Stomach (tissue), 9 donors: ENCODE results near the gene RAB3GAP1. TPM values are rescaled to one million over a fixed set of nuclear protein-coding genes. Genes with fewer than 3 reads are reported as not detected.

Source experiments
- DNase-seq, 2 donors: peaks; one replicate each; pipeline versions ENCODE4 v3.0.0 to v3.0.0-alpha.2; 2013 to 2019
- H3K27ac ChIP-seq, 5 donors: fragments of 200-600 bp in 4 of 5; sonication (generic) in 4 of 5; one replicate each; pipeline ENCODE4 v1.5.1; 2013 to 2019; ENCODE audit warnings: mild to moderate bottlenecking in 1 of 5, moderate library complexity in 1 of 5
- H3K27me3 ChIP-seq, 3 donors: fragments of 200-600 bp; sonication (generic); one replicate each; pipeline ENCODE4 v1.5.1; 2017 to 2019; ENCODE audit warnings: mixed run types in 1 of 3
- H3K36me3 ChIP-seq, 4 donors: fragments of 200-600 bp; sonication (generic); 1 replicate in 3 of 4; 2 replicates in 1 of 4; pipeline ENCODE4 v1.5.1; 2016 to 2019
- H3K4me1 ChIP-seq, 4 donors: fragments of 200-600 bp; sonication (generic); one replicate each; pipeline ENCODE4 v1.5.1; 2016 to 2019
- H3K4me3 ChIP-seq, 4 donors: fragments of 200-600 bp; sonication (generic) in 3 of 4; one replicate each; pipeline ENCODE4 v1.5.1; 2016 to 2019; ENCODE audit warnings: mild to moderate bottlenecking in 1 of 4
- H3K9me3 ChIP-seq, 4 donors: fragments of 200-600 bp; sonication (generic); one replicate each; pipeline ENCODE4 v1.5.1; 2016 to 2019
- CTCF ChIP-seq, 7 experiments: fragments of 450-650 bp in 4 of 7; fragments of 200-600 bp in 3 of 7; sonication (generic) in 3 of 7; IDR thresholded peaks; one replicate each; pipeline ENCODE4 v1.5.1; 2016 to 2019; ENCODE audit warnings: antibody characterized with exemption in 7 of 7, control low read depth in 2 of 7, mild to moderate bottlenecking in 1 of 7
- EP300 ChIP-seq: sonication (generic); formaldehyde crosslinking; IDR thresholded peaks from one replicate; pipeline ENCODE4 v1.6.1; 2017; ENCODE audit warnings: antibody characterized with exemption
- POLR2A ChIP-seq, 4 donors: fragments of 450-650 bp; IDR thresholded peaks; one replicate each; pipeline ENCODE4 v1.6.1; 2016; ENCODE audit warnings: antibody characterized with exemption in 4 of 4, control low read depth in 2 of 4, mild to moderate bottlenecking in 1 of 4, moderate library complexity in 1 of 4
- POLR2AphosphoS5 ChIP-seq, 3 donors: sonication (generic); formaldehyde crosslinking; IDR thresholded peaks; one replicate each; pipeline ENCODE4 v1.6.1; 2016; ENCODE audit warnings: antibody characterized with exemption in 3 of 3
- WGBS, 5 donors: extraction: QIAGEN DNeasy Blood & Tissue Kit in 3 of 5; methylation state at CpG; one replicate each; pipeline versions ENCODE4 v1.1.5 to v1.1.7; 2013 to 2018; 5-methylcytosine and 5-hydroxymethylcytosine counted together
- intact Hi-C: fragments of 100-400 bp; cut with DNase I; formaldehyde crosslinking; loops from one replicate; pipeline ENCODE4 v1.15.1; 2023; ENCODE audit warnings: low total_unique reads
- polyA plus RNA-seq, 3 donors: library from polyadenylated mRNA; stranded (reverse); fragments of 200-250 nt; gene quantifications; one replicate each; pipeline ENCODE4 v1.2.3, GENCODE V29; 2013
- total RNA-seq, 5 donors: library from RNA; depleted of rRNA; stranded (reverse); fragments of >200 nt; gene quantifications; one replicate each; pipeline versions ENCODE4 v1.1.0 to v1.2.3, GENCODE V29; 2014 to 2016
- donor health status: healthy with polysubstance abuse.
- donor health status: Bipolar disorder and iron deficiency.
- donor health status: healthy.

Gene RAB3GAP1
- total and polyA plus RNA-seq, 8 donors: 14.2 to 556 (median 32.1) TPM

GRCh38 chr2:135183822-135184221, 131.7 kb downstream of the RAB3GAP1 start:
- WGBS, 5 donors: 64 to 93% (median 87%) methylated on average over 1 of the region's 1 CpG
- TF ChIP-seq POLR2AphosphoS5 (IDR thresholded peaks at IDR 0.05): no peak
- no peak for TF ChIP-seq POLR2A (IDR thresholded peaks at IDR 0.05)
- no peak for TF ChIP-seq EP300
- no peak for TF ChIP-seq CTCF (IDR thresholded peaks at IDR 0.05)

GRCh38 chr2:135186054-135186453, 134.0 kb downstream of the RAB3GAP1 start:
- Histone ChIP-seq H3K27ac (no peak overlapping the region), H3K27me3 (no peaks in the 10 kb centered on the region), H3K36me3 (peaks cover 0 to 10% (median 3%) of the 10 kb centered on the region in 4 donors), H3K4me3 (no peak overlapping the region), H3K9me3 (peaks cover 0 to 17% (median 0%) of the 10 kb centered on the region in 4 donors), H3K4me1 (no peaks in the 10 kb centered on the region)
- TF ChIP-seq POLR2AphosphoS5 (IDR thresholded peaks at IDR 0.05): no peak
- 93 to 97% (median 95%) methylated on average over 5 of the region's 5 CpGs for WGBS, 5 donors
- intact Hi-C loops: no loop called here
- DNase-seq: no peak

More at GRCh38 chr2:135183822-135184221, 131.7 kb downstream of the RAB3GAP1 start:
- Histone ChIP-seq H3K4me1 (no peaks in the 10 kb centered on the region), H3K27me3 (no peaks in the 10 kb centered on the region), H3K27ac (no peak overlapping the region), H3K4me3 (no peak overlapping the region), H3K9me3 (no peaks in the 10 kb centered on the region), H3K36me3 (peaks cover 0 to 10% (median 3%) of the 10 kb centered on the region in 4 donors)
- intact Hi-C loops: no loop called here
- no peak for DNase-seq

- intact Hi-C loops: no loop called here
- peaks cover 0 to 22% (median 0%) of the 10 kb centered on the region in 4 donors for H3K9me3 ChIP-seq
- no peak overlapping the region for H3K4me3 ChIP-seq
- peaks cover 0 to 10% (median 3%) of the 10 kb centered on the region in 4 donors for H3K36me3 ChIP-seq
- TF ChIP-seq EP300 (no peak), POLR2AphosphoS5 (IDR thresholded peaks at IDR 0.05) (no peak), POLR2A (IDR thresholded peaks at IDR 0.05) (no peak), CTCF (IDR thresholded peaks at IDR 0.05) (no peak)
- 83 to 94% (median 88%) methylated on average over 3 of the region's 3 CpGs for WGBS, 5 donors
- DNase-seq: no peak
- H3K27ac ChIP-seq: no peak overlapping the region
- H3K27me3 ChIP-seq: no peaks in the 10 kb centered on the region
- no peaks in the 10 kb centered on the region for H3K4me1 ChIP-seq
Observed at GRCh38 chr2:135187270-135187669, 135.2 kb downstream of the RAB3GAP1 start.

- Histone ChIP-seq H3K36me3 (peaks cover 0 to 7% (median 2%) of the 10 kb centered on the region in 4 donors), H3K27ac (no peak overlapping the region), H3K9me3 (peaks cover 0 to 24% (median 0%) of the 10 kb centered on the region in 4 donors), H3K4me3 (no peak overlapping the region), H3K27me3 (no peaks in the 10 kb centered on the region), H3K4me1 (no peaks in the 10 kb centered on the region)
- WGBS, 5 donors: 57 to 100% (median 100%) methylated on average over 1 of the region's 1 CpG
- no peak for DNase-seq
- intact Hi-C loops: no loop called here
- TF ChIP-seq CTCF (IDR thresholded peaks at IDR 0.05): no peak
Observed at GRCh38 chr2:135189148-135189547, 137.1 kb downstream of the RAB3GAP1 start.

GRCh38 chr2:135190799-135191198, 138.7 kb downstream of the RAB3GAP1 start:
- intact Hi-C loops: no loop called here
- Histone ChIP-seq H3K27me3 (no peaks in the 10 kb centered on the region), H3K27ac (no peak overlapping the region), H3K4me1 (no peaks in the 10 kb centered on the region), H3K4me3 (no peak overlapping the region), H3K36me3 (peaks cover 0 to 7% (median 2%) of the 10 kb centered on the region in 4 donors), H3K9me3 (peaks cover 0 to 24% (median 0%) of the 10 kb centered on the region in 4 donors)
- TF ChIP-seq POLR2A (IDR thresholded peaks at IDR 0.05) (no peak), EP300 (no peak), CTCF (IDR thresholded peaks at IDR 0.05) (no peak), POLR2AphosphoS5 (IDR thresholded peaks at IDR 0.05) (no peak)
- DNase-seq: no peak
